ENCODE results near the gene MIOX.
"Not testable (repeated sequence)": the region's sequence is repeated elsewhere in the genome, so short reads cannot be mapped to it uniquely, and the experiment has no call there.

MIOX gene

DNA sequence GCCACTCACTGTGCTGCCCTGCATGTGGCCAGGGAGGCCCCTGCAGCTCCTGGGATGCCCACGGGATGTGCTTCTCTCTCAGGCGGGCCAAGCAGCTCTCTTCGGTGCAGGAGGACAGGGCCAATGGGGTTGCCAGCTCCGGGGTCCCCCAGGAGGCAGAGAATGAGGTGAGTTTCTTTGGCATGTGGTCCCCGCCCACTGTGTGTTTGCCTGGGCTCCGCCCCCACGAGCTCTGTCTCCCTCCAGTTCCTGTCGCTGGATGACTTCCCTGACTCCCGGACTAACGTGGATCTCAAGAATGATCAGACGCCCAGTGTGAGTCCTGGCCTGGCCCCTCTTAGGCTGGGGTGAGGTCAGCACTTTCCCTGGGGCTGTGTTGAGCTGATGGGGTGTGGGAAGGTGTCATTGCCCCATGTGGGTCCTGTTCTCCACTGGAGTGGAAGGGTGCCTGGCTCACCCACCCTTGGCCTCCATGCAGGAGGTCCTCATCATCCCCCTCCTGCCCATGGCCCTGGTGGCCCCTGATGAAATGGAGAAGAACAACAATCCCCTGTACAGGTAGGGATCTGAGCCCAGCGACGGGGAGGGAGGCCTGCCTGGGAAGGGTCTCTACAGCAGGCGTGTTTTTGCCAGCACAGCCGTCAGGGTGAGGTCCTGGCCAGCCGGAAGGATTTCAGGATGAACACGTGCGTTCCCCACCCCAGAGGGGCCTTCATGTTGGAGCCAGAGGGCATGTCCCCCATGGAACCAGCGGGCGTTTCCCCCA is 31.0 kb downstream of the MIOX start:
- no peak for DNase-seq (ENCODE audit: low read depth)

DNA sequence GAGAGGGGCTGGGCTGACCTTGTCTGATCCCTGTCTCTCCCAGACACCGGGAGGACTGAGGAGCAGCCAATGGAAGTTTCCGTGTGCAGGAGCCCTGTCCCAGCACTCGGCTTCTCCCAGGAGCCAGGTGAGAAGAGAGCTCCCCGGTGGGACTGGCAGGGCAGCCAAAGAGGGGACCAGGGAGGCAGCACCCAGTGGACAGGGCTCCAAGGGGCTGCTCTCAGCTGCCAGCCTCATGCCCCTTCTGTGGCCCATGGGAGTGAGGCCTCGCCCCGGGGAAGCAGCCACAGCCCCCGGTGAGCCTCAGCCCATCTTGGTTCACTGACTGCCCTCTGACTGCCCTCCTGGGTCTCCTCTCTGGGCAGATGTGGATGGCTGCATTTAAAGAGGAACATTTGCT is 31.9 kb downstream of the MIOX start:
- DNase-seq (ENCODE audit: low read depth), result no peak

DNA sequence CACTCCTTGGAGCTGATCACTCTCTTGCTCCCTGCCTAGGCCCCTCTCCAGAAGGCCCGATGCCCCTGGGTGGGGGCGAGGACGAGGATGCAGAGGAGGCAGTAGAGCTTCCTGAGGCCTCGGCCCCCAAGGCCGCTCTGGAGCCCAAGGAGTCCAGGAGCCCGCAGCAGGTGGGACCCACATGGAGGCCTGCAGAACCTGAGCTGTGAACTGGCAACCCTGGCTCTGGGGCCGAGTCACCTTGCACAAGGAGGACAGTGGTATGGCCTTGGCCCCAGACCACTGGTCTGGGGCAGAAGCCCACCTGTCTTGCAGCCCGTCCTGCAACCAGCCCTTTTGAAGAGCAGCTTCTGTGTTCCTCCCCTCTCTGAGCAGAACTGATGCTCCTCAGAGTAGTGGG is 32.5 kb downstream of the MIOX start:
- DNase-seq (ENCODE audit: low read depth), result no peak

DNA sequence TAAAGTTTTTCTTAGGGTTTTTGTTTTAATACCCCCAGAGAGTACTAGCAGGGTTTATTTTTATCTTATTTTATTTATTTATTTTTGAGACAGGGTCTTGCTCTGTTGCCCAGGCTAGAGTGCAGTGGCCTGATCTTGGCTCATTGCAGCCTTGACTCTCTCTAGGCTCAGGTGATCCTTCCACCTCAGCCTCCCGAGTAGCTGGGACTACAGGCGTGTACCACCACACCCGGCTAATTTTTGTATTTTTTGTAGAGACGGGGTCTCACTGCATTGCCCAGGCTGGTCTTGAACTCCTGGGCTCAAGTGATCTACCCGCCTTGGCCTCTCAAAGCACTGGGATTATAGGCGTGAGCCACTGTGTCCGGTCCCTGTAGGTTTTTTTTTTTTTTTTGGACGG is 33.5 kb downstream of the MIOX start:
- DNase-seq (ENCODE audit: low read depth), result not testable (repeated sequence)

DNA sequence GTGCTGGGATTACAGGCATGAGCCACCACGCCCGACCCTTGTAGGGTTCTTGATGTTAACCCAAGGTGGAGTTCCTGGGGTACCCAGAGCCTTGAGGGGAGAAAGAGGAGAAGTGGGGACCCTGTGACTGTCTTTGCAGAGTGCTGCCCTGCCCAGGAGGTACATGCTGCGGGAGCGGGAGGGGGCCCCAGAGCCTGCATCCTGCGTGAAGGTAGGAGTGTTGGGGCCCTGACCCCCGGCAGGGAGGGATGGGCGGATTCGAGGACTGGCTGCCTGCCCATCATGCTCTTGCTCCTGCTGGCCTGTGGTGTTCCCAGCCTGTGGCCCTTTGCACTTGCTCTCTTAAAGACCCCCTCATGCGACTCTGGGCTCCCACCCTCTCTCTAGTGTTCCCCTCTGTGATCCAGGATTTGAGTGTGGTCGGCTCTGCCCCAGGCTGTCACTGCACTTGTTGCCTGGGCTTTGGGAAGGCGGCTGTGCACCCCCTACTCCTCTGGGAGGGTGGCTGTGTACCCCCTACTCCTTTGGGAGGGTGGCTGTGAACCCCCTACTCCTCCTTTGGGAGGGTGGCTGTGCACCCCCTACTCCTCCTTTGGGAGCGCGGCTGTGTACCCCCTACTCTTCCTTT is 34.3 kb downstream of the MIOX start:
- no peak for DNase-seq (ENCODE audit: low read depth)

DNA sequence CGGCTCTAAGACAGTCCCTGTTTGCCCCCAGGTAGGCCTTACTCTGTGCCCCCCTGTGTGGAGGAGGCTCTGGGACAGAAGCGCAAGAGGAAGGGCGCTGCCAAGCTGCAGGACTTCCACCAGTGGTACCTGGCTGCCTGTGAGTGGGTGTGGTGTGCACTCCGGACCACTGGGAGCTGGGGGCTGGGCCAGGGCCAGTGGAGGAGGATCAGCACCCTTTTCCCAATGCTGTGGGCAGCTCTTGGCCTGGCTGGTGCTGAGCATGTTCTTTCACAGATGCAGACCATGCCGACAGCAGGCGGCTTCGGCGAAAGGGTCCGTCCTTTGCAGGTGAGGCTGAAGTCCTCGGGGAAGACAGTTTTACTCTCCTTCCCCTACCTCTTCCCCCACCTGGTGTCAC is 35.1 kb downstream of the MIOX start:
- DNase-seq (ENCODE audit: low read depth), result no peak

DNA sequence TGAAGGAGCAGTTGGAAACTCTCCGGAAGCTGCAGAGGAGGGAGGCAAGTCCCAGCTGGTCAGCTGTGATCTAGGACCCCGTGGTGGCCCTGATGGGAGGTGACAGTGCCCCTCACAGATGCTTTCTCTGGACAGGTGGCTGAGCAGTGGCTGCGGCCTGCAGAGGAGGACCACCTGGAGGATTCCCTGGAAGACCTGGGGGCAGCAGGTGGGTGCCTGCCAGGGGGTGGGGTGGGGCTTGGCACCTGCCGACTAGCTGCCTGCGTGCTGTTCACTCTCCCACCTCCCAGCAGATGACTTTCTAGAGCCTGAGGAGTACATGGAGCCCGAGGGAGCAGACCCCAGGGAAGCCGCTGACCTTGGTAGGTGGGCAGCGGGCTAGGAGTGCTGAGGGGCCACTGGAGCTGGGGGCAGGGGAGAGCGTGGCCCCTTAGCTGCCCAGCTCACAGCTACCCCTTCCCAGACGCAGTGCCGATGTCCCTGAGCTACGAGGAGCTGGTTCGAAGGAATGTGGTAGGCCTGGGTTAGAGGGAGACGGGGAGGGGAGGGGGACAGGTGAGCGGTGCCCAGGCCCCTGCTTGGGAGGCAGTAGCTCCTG is 35.6 kb downstream of the MIOX start:
- DNase-seq (ENCODE audit: low read depth), result no peak

DNA sequence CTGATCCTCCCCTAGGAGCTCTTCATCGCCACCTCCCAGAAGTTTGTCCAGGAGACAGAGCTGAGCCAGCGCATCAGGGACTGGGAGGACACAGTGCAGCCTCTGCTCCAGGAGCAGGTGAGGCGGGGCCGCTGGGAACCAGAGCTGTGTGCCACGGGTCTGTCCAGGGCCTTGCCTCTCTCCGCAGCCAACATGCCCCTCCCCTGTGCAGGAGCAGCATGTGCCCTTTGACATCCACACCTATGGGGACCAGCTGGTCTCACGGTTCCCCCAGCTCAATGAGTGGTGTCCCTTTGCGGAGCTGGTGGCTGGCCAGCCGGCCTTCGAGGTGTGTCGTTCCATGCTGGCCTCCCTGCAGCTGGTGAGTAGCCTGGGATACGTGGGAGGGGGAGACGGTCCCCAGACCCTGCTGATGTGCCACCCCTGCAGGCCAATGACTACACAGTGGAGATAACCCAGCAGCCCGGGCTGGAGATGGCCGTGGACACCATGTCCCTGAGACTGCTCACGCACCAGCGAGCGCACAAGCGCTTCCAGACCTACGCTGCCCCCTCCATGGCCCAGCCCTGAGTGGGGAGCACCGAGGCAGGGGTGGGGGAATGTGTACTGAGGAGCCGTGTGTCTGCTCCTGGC is 36.3 kb downstream of the MIOX start:
- DNase-seq (ENCODE audit: low read depth), result no peak

DNA sequence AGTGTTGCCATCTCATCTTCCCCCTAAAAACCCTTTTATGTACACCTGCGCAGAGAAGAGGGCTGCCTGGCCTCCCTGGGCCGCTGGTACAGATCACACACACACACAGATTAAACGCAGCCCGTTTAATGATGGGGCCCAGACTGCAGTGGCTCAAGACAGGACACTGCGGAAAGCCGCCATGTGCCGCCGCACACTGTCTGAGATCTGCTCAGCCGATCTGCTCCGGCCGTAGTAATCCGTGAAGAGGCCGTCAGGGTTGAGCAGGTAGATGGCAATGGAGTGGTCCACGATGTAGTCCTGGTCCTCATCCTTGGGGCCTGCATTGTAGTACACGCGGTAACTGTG is 36.8 kb downstream of the MIOX start:
- no peak for DNase-seq (ENCODE audit: low read depth)

DNA sequence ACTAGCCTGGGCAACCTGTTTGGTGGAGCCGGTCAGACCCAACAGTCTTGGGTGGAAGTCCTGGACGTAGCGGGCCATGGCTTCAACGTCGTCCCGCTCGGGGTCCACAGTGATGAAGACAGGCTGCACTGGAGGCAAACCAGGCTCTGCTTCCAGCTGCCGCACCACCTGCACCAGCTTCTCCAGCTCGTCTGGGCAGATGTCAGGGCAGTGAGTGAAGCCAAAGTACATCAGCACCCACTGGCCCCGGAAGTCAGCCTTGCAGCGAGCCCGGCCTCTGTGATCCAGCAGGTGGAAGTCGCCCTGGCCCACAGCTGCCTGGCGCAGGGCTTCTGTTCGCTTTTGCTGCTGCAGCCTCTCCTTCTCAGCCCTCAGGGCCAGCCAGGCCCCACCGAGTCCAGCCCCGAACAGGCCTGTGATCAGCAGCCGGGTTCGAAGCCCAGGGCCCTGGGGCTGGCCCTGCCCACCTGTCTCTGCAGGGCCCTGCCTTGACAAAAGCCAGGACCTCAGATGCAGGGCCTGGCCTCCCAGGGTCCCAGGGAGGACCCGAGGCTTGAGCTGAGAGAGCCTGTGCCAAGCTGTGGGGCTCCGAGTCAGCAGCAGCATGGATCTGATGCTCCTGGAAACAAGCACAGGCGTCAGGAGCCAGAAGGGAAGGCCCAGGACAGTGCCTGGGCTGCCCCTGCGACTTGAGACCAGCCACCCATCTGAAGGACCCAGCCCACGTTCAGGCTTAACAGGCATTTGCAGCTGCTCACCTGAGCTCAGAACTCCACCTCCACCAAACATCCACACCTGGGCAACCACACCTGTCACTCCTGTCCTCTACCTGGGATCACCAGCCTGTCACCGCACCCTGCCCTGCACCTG is 37.4 kb downstream of the MIOX start:
- no peak for DNase-seq (ENCODE audit: low read depth)

DNA sequence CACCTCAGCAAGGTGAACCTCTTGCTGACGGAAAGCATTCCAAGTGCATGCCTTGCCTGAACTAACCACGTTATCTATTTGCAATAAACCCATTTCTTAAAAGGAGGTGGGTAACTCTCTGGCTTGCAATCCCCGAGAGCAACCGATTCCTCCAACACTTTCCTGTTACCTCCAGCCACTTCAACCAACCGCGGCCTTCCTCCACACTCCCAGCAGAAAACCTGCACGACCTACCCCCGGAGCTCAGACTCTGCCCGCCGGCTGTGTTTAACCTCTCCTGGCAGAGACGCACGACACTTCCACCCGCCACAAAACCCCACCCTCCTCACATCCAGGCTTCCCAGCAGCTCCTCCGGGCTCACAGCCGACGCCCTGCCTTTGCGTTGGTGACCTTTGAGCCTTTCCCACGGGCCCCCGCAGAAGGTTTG is 38.0 kb downstream of the MIOX start:
- DNase-seq (ENCODE audit: low read depth), result no peak

DNA sequence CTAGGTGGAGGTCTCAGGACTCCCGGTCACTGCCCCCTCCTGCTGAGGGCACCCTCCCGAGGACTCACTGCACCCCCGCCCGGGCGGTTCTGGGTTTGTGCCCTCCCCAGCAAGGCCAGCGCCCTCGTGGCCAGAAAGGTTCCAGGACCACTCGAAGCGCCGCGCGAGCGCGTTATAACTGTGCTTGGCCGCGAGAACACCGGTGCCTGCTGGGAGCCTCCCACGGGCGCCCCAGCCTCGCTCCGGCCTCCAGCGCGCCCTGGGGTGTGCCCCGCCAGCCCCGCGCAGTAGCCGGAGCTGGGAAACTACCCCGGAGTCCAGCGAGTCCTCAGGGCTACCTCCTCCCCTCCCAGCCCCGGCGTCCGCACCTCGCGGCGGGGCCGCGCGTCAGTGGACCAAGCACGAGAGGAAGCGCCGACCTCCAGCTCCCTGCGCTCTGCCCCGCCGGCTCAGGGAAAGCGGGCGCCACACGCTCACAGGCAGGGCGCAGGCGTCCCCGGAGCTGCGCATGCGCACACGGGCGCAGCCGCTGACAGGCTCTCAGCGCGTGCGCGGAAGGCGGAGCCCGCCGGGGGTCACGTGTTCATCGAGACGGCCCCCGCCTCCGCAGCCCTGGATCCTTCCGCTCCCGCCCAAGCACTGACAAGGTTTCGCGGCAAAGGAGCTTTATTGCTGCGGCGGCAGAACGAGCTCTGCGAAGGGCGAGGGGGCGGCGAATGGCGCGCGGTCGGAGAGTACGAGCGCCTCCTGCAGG is 38.6 kb downstream of the MIOX start, which contains the start of gene SCO2:
Gene SCO2, minus strand, starts transcription at position 495 of the 754 bp plus-strand sequence. CDS start 1,187 bp downstream, outside the sequence.
- DNase-seq (ENCODE audit: low read depth), result peak; percentile 97

DNA sequence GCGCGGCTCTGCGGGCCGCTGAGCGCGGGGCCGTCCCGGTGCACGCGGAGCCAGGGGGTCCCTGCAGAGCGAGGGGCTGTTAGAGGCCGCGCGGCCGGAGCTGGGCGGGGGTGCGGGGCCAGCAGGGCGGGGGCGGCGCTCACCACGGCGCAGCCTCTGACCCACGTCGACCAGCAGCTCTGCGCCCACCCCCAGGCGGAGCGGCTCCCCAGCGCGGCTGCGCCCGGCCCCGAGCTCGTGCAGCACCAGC is 39.1 kb downstream of the MIOX start:
- DNase-seq (ENCODE audit: low read depth), result no peak

DNA sequence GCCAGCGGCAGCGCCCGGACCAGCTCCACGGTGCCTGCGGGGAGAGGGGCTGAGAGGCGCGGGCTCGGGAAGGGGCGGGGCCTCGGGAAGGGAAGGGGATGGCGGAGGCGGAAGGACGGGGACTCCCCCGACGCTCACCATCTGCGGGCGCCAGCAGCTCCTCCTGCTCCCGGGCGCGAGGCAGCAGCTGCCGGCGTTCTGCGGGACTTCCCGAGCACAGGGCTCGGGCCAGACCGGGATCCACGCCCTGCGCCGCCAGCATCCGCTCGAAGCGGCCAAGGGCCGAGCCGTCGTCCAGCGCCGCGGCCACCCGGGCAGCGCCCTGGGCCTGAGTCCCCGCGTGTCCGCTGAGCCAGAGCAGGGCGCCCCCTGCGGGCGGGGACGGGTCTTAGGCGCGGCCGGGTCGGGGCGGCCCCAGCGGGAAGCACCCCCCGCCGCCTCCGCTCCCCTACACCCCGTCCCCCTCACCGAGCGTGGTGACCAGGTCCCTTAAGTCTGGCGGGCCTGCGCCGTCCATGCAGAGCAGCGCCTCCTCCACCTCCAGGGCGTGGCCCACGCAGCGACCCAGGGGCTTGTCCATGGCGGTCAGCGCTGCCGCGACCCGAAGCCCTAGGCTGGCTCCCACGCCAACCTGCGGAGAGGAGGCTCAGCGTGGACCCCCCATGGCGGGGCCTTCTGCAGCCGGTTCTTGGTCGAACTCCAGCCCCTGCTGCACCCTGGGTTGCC is 39.6 kb downstream of the MIOX start:
- DNase-seq (ENCODE audit: low read depth), result peak; percentile 80

DNA sequence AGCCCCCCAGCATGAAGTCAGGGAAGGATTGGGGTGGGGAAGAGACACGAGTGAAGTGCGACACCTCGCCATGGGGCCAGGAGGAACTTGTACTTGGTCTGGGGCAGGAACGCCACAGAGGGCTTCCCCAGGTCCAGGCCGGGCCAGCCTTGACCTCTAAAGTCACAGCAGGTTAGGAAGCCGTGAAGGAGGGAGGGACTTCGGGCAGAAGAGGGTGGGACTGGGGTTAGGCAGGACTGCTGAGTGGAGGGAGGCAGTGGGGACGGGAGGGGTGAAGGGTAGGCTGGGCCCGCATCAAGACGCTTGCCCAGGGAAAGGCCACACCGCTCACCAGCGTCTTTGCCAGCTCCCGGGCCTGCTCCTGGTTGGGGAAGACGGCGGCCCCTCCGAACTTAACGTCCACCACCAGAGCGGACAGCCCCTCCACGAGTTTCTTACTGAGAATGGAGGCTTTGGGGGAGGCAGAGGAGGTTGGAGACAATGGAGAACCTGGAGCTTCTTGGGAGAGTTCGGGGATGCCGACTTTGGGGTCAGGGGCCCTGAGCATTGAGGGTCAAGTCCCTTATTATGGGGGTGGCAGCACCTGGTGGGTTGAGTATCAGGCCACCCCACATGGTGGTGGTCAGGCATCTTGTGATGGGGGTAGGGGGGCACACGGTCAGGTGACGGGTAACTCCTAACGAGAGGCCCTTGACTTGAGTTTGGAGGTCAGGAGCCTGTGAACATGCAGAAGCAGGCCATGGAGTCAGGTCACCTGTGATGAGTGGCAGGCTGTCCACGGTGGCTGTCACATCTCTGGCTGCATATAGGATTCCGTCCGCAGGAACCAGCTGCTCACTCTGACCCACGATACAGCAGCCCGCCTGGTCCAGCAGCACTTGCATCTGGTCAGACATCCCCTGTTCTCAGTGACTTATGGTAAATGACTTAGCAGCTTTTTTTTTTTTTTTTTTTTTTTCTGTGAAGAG is 40.5 kb downstream of the MIOX start:
- no peak for DNase-seq (ENCODE audit: low read depth)

DNA sequence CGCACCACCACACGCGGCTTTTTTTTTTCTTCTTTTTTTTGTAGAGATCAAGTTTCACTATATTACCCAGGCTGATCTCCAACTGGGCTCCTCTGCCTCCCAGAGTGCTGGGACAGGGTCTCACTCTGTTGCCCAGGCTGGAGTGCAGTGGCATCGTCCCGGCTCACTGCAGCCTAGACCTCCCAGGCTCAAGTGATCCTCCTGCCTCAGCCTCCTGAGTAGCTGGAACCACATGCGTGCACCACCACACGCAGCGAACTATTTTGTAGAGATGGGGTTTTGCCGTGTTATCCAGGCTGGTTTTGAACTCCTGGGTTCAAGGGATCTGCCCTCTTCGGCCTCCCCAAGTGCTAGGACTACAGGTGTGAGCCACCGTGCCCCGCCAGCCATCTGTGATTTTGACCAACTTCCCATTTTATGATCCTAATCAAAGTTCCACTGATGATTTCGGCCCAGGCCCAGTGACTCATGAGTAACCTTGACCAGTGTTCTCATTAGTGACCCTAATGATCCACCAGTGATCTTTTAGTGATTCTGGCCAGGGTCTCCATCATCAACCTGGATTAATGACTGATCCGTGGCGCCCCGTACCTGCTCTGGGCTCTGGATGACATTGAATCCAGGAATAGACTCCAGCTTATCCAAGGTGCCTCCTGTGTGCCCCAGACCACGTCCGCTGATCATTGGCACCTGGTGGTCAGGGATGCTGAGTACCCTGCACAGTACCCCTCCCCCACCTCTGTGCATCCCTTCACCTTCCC is 41.4 kb downstream of the MIOX start:
- DNase-seq (ENCODE audit: low read depth), result no peak

DNA sequence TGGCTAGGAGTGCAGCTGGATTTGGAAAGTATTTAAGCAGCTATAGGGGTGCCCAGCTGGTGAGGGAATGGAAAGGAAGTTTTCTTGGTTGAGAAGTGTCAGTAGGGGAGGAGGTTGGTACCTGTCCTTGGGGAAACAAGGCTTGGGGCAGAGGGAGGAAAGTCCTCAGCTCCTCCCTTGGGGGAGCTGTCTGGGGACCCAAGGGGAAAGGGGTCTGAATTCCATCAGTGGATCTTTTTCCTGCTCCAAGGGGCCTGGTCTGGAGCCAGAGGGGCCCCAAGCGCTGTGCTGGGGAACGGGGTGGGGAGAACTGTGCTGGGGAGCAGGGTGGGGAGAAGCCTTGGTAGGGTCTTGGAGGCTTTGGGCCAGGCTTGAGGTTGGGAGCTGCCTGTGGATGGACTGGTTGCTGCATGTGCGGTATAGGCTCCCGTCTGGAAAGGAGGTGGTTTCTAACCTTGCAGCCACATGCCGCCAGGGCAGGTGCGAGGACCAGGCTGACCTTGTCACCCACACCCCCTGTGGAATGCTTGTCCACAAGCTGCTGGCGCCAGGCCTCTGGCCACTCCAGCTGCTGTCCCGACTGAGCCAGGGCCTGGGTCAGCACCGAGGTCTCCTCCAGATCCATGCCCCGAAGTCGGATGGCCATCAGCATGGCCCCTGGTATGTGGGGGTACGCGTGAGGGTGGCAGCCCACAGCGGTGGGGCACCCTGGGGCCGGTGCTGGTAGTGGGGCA is 42.2 kb downstream of the MIOX start:
- DNase-seq (ENCODE audit: low read depth), result no peak

DNA sequence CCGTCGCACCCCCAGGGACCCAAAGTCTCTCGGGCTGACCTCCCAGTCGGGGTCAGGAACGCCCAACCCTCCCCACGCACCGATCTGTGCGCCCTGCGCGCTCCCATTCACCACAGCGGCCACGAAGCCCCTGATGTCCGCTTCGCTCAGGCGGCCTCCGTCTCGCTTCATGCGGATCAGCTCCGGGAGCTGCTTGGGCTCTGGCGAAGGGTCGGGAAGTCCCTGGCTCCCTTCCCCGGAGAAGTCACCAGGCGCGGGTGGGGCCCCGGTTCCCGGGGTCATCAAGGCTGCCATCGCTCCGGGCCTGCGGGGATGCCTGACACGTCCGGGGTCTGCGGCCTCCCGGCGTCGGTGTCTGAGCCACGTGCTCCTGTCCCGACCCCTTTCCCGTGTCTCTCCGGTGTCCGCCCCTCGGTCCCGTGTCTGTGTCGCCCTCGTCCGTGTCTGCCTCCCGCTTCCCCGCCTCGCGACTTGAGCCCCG is 42.8 kb downstream of the MIOX start:
- no peak for DNase-seq (ENCODE audit: low read depth)

Measured in activated T-cell treated with anti-CD3 and anti-CD28 coated beads for 24 hours (primary cell).